Measurements from ENCODE around the gene ERCC6L.

The ERCC6L gene

GRCh38 chrX:72182924-72183323, 55.9 kb downstream of the ERCC6L start:
- DNase-seq (ENCODE audit: low spot score), result no peak
- H3K79me1 ChIP-seq (ENCODE audit: low read depth, low read length), result no peaks in the 10 kb centered on the region
- no peak overlapping the region for H2BK120ac ChIP-seq (ENCODE audit: low read depth, low read length)
- peaks cover 0 to 29% of the 10 kb centered on the region in 2 donors for H3K36me3 ChIP-seq (replicated peaks in 1 of 2; ENCODE audit: control insufficient read depth in 2 of 2, insufficient read depth in 2 of 2, low read length in 2 of 2)
- peak overlapping the region in 1 of 2 donors; percentile 96 for H3K4me3 ChIP-seq (ENCODE audit: low read length in 2 of 2)
- no peak overlapping the region for H2BK5ac ChIP-seq (ENCODE audit: low read length)
- H3K4ac ChIP-seq (ENCODE audit: low read length), result no peak overlapping the region
- H2BK12ac ChIP-seq (ENCODE audit: low read length), result no peak overlapping the region
- H3K27ac ChIP-seq (replicated peaks; ENCODE audit: low read length), result no peak overlapping the region
- WGBS, 2 donors (ENCODE audit: extremely low coverage in 2 of 2, insufficient read length in 2 of 2, insufficient replicate concordance in 1 of 2), result no CpG with 5 or more reads among the region's 2 CpGs
- H4K91ac ChIP-seq (ENCODE audit: low read depth, low read length, poor library complexity), result no peak overlapping the region
- peaks cover 0 to 2% of the 10 kb centered on the region in 2 donors for H3K4me1 ChIP-seq (ENCODE audit: control insufficient read depth in 2 of 2, insufficient read depth in 1 of 2, low read depth in 1 of 2, low read length in 2 of 2)
- no peak overlapping the region for H3K4me2 ChIP-seq (ENCODE audit: insufficient read depth, low read length, poor library complexity, severe bottlenecking)
- no peak overlapping the region for H4K8ac ChIP-seq (ENCODE audit: low read depth, low read length)
- no peaks in the 10 kb centered on the region for H3K9me3 ChIP-seq (replicated peaks in 1 of 2; ENCODE audit: control insufficient read depth in 2 of 2, insufficient read depth in 1 of 2, low read depth in 1 of 2, low read length in 2 of 2)
- no peaks in the 10 kb centered on the region for H3K27me3 ChIP-seq (ENCODE audit: control insufficient read depth in 3 of 3, insufficient read depth in 3 of 3, low read depth in 1 of 3, low read length in 3 of 3)
- H3K18ac ChIP-seq (ENCODE audit: low read length), result no peak overlapping the region
- H2AK5ac ChIP-seq (ENCODE audit: low read depth, low read length), result no peak overlapping the region
- H2BK15ac ChIP-seq (ENCODE audit: low read length), result no peak overlapping the region
- no peak overlapping the region for H2AFZ ChIP-seq (ENCODE audit: low read length)
- H3K9ac ChIP-seq (ENCODE audit: low read depth, low read length, poor library complexity), result no peak overlapping the region
- H3K23ac ChIP-seq (ENCODE audit: low read depth, low read length, poor library complexity), result no peak overlapping the region
- H3K14ac ChIP-seq (ENCODE audit: low read length), result no peak overlapping the region

- no CpG with 5 or more reads among the region's 46 CpGs for WGBS, 2 donors (ENCODE audit: extremely low coverage in 2 of 2, insufficient read length in 2 of 2, insufficient replicate concordance in 1 of 2)
- no peak within 1 kb of the TSS for H3K4ac ChIP-seq (ENCODE audit: low read length)
- no peak within 1 kb of the TSS for H2AK5ac ChIP-seq (ENCODE audit: low read depth, low read length)
- no peak within 1 kb of the TSS for H3K14ac ChIP-seq (ENCODE audit: low read length)
- peak; percentile 92 for DNase-seq (ENCODE audit: low spot score)
- no peaks in the 10 kb centered on the region for H3K27me3 ChIP-seq (ENCODE audit: control insufficient read depth in 3 of 3, insufficient read depth in 3 of 3, low read depth in 1 of 3, low read length in 3 of 3)
- H3K18ac ChIP-seq (ENCODE audit: low read length), result peak within 1 kb of the TSS; percentile 74
- peaks cover 0 to 2% of the 10 kb centered on the region in 2 donors for H3K4me1 ChIP-seq (ENCODE audit: control insufficient read depth in 2 of 2, insufficient read depth in 1 of 2, low read depth in 1 of 2, low read length in 2 of 2)
- no peak within 1 kb of the TSS for H2BK120ac ChIP-seq (ENCODE audit: low read depth, low read length)
- H3K36me3 ChIP-seq (replicated peaks in 1 of 2; ENCODE audit: control insufficient read depth in 2 of 2, insufficient read depth in 2 of 2, low read length in 2 of 2), result peaks cover 0 to 15% of the 10 kb centered on the region in 2 donors
- no peaks in the 10 kb centered on the region for H3K9me3 ChIP-seq (replicated peaks in 1 of 2; ENCODE audit: control insufficient read depth in 2 of 2, insufficient read depth in 1 of 2, low read depth in 1 of 2, low read length in 2 of 2)
- H2BK12ac ChIP-seq (ENCODE audit: low read length), result no peak within 1 kb of the TSS
- H4K8ac ChIP-seq (ENCODE audit: low read depth, low read length), result no peak within 1 kb of the TSS
- H3K9ac ChIP-seq (ENCODE audit: low read depth, low read length, poor library complexity), result peak within 1 kb of the TSS; percentile 88
- peak within 1 kb of the TSS; percentile 96 to 99 for H3K4me3 ChIP-seq (ENCODE audit: low read length in 2 of 2)
- peak within 1 kb of the TSS; percentile 46 for H2AFZ ChIP-seq (ENCODE audit: low read length)
- H3K23ac ChIP-seq (ENCODE audit: low read depth, low read length, poor library complexity), result no peak within 1 kb of the TSS
- no peak within 1 kb of the TSS for H2BK5ac ChIP-seq (ENCODE audit: low read length)
- H3K4me2 ChIP-seq (ENCODE audit: insufficient read depth, low read length, poor library complexity, severe bottlenecking), result peak within 1 kb of the TSS; percentile 37
- no peak within 1 kb of the TSS for H2BK15ac ChIP-seq (ENCODE audit: low read length)
- H4K91ac ChIP-seq (ENCODE audit: low read depth, low read length, poor library complexity), result no peak within 1 kb of the TSS
- no peaks in the 10 kb centered on the region for H3K79me1 ChIP-seq (ENCODE audit: low read depth, low read length)
- peak within 1 kb of the TSS; percentile 88 for H3K27ac ChIP-seq (replicated peaks; ENCODE audit: low read length)
Observed at GRCh38 chrX:72181178-72182125, 57.4 kb downstream of the ERCC6L start, which contains the start of gene PIN4. Gene PIN4, plus strand, starts transcription at chrX:72181757. Its CDS starts 29 bp downstream, at chrX:72181786.

- no peak overlapping the region for H2BK15ac ChIP-seq (ENCODE audit: low read length)
- H2AFZ ChIP-seq (ENCODE audit: low read length), result no peak overlapping the region
- H3K4me1 ChIP-seq (ENCODE audit: control insufficient read depth in 2 of 2, insufficient read depth in 1 of 2, low read depth in 1 of 2, low read length in 2 of 2), result peaks cover 0 to 2% of the 10 kb centered on the region in 2 donors
- no peak overlapping the region for H2BK12ac ChIP-seq (ENCODE audit: low read length)
- no peak for DNase-seq (ENCODE audit: low spot score)
- H3K14ac ChIP-seq (ENCODE audit: low read length), result no peak overlapping the region
- H3K36me3 ChIP-seq (replicated peaks in 1 of 2; ENCODE audit: control insufficient read depth in 2 of 2, insufficient read depth in 2 of 2, low read length in 2 of 2), result peaks cover 0 to 6% of the 10 kb centered on the region in 2 donors
- H3K4me2 ChIP-seq (ENCODE audit: insufficient read depth, low read length, poor library complexity, severe bottlenecking), result no peak overlapping the region
- WGBS, 2 donors (ENCODE audit: extremely low coverage in 2 of 2, insufficient read length in 2 of 2, insufficient replicate concordance in 1 of 2), result no CpG with 5 or more reads among the region's 1 CpG
- no peaks in the 10 kb centered on the region for H3K79me1 ChIP-seq (ENCODE audit: low read depth, low read length)
- no peak overlapping the region for H3K18ac ChIP-seq (ENCODE audit: low read length)
- H2AK5ac ChIP-seq (ENCODE audit: low read depth, low read length), result no peak overlapping the region
- no peak overlapping the region for H4K91ac ChIP-seq (ENCODE audit: low read depth, low read length, poor library complexity)
- H3K9ac ChIP-seq (ENCODE audit: low read depth, low read length, poor library complexity), result no peak overlapping the region
- H3K9me3 ChIP-seq (replicated peaks in 1 of 2; ENCODE audit: control insufficient read depth in 2 of 2, insufficient read depth in 1 of 2, low read depth in 1 of 2, low read length in 2 of 2), result no peaks in the 10 kb centered on the region
- no peak overlapping the region for H4K8ac ChIP-seq (ENCODE audit: low read depth, low read length)
- no peak overlapping the region for H3K23ac ChIP-seq (ENCODE audit: low read depth, low read length, poor library complexity)
- no peak overlapping the region for H2BK120ac ChIP-seq (ENCODE audit: low read depth, low read length)
- H3K4me3 ChIP-seq (ENCODE audit: low read length in 2 of 2), result peak overlapping the region in 1 of 2 donors; percentile 27
- no peak overlapping the region for H3K4ac ChIP-seq (ENCODE audit: low read length)
- no peaks in the 10 kb centered on the region for H3K27me3 ChIP-seq (ENCODE audit: control insufficient read depth in 3 of 3, insufficient read depth in 3 of 3, low read depth in 1 of 3, low read length in 3 of 3)
- peak overlapping the region; percentile 88 for H3K27ac ChIP-seq (replicated peaks; ENCODE audit: low read length)
- H2BK5ac ChIP-seq (ENCODE audit: low read length), result no peak overlapping the region
Observed at GRCh38 chrX:72180539-72180938, 58.3 kb downstream of the ERCC6L start.

GRCh38 chrX:72176981-72177380, 61.8 kb downstream of the ERCC6L start:
- H3K9me3 ChIP-seq (replicated peaks in 1 of 2; ENCODE audit: control insufficient read depth in 2 of 2, insufficient read depth in 1 of 2, low read depth in 1 of 2, low read length in 2 of 2), result no peaks in the 10 kb centered on the region
- no peaks in the 10 kb centered on the region for H3K4me1 ChIP-seq (ENCODE audit: control insufficient read depth in 2 of 2, insufficient read depth in 1 of 2, low read depth in 1 of 2, low read length in 2 of 2)
- no peak overlapping the region for H3K14ac ChIP-seq (ENCODE audit: low read length)
- H2BK12ac ChIP-seq (ENCODE audit: low read length), result no peak overlapping the region
- H2BK15ac ChIP-seq (ENCODE audit: low read length), result no peak overlapping the region
- H3K27me3 ChIP-seq (ENCODE audit: control insufficient read depth in 3 of 3, insufficient read depth in 3 of 3, low read depth in 1 of 3, low read length in 3 of 3), result no peaks in the 10 kb centered on the region
- H3K9ac ChIP-seq (ENCODE audit: low read depth, low read length, poor library complexity), result no peak overlapping the region
- H4K8ac ChIP-seq (ENCODE audit: low read depth, low read length), result no peak overlapping the region
- no peak overlapping the region for H3K4me2 ChIP-seq (ENCODE audit: insufficient read depth, low read length, poor library complexity, severe bottlenecking)
- DNase-seq (ENCODE audit: low spot score), result no peak
- H3K4ac ChIP-seq (ENCODE audit: low read length), result no peak overlapping the region
- H3K4me3 ChIP-seq (ENCODE audit: low read length in 2 of 2), result no peak overlapping the region
- H3K23ac ChIP-seq (ENCODE audit: low read depth, low read length, poor library complexity), result no peak overlapping the region
- H4K91ac ChIP-seq (ENCODE audit: low read depth, low read length, poor library complexity), result no peak overlapping the region
- H2BK5ac ChIP-seq (ENCODE audit: low read length), result no peak overlapping the region
- no peaks in the 10 kb centered on the region for H3K36me3 ChIP-seq (replicated peaks in 1 of 2; ENCODE audit: control insufficient read depth in 2 of 2, insufficient read depth in 2 of 2, low read length in 2 of 2)
- peak overlapping the region; percentile 62 for H2AFZ ChIP-seq (ENCODE audit: low read length)
- H3K27ac ChIP-seq (replicated peaks; ENCODE audit: low read length), result no peak overlapping the region
- H2AK5ac ChIP-seq (ENCODE audit: low read depth, low read length), result no peak overlapping the region
- no peaks in the 10 kb centered on the region for H3K79me1 ChIP-seq (ENCODE audit: low read depth, low read length)
- no peak overlapping the region for H2BK120ac ChIP-seq (ENCODE audit: low read depth, low read length)
- WGBS, 2 donors (ENCODE audit: extremely low coverage in 2 of 2, insufficient read length in 2 of 2, insufficient replicate concordance in 1 of 2), result no CpG with 5 or more reads among the region's 2 CpGs
- H3K18ac ChIP-seq (ENCODE audit: low read length), result no peak overlapping the region

Data from neuronal stem cell (in vitro differentiated cells).